ENCODE measurements around the gene AGAP2.

AGAP2 gene

DNA sequence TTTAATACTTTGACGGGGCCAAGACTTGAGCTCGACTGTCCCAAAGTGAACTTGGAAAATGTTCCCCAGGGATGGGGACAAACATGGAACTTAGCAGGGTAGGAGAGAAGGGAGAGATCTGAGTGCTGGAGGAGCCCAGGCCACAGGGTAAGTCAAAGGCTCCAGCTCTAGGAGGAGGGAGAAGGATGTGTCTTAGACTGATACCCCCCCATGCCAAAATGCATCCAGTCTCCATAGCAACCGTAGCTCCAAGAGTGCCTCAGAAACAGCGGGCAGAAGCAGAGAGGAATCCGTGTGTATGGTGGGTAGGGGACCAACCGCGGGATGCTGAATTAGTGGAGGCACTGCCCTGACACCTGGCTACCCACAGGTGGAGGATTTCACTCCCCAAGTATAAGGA, 845 bp upstream of the AGAP2 start:
- DNase-seq, result no peak
- Histone ChIP-seq H3K27me3 (ENCODE audit: insufficient read depth, low read depth, severe bottlenecking) (peaks cover 20% of the 10 kb centered on the region), H3K4me3 (ENCODE audit: low read depth, low read length) (peak overlapping the region; percentile 49; the same call in 1 of the 2 replicates), H3K9me3 (ENCODE audit: severe bottlenecking) (no peaks in the 10 kb centered on the region), H3K36me3 (no peaks in the 10 kb centered on the region), H3K27ac (no peak overlapping the region)
- TF ChIP-seq, protein P1, sequence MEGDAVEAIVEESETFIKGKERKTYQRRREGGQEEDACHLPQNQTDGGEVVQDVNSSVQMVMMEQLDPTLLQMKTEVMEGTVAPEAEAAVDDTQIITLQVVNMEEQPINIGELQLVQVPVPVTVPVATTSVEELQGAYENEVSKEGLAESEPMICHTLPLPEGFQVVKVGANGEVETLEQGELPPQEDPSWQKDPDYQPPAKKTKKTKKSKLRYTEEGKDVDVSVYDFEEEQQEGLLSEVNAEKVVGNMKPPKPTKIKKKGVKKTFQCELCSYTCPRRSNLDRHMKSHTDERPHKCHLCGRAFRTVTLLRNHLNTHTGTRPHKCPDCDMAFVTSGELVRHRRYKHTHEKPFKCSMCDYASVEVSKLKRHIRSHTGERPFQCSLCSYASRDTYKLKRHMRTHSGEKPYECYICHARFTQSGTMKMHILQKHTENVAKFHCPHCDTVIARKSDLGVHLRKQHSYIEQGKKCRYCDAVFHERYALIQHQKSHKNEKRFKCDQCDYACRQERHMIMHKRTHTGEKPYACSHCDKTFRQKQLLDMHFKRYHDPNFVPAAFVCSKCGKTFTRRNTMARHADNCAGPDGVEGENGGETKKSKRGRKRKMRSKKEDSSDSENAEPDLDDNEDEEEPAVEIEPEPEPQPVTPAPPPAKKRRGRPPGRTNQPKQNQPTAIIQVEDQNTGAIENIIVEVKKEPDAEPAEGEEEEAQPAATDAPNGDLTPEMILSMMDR (IDR thresholded peaks at IDR 0.05; ENCODE audit: low read depth, low read length), result no peak

DNA sequence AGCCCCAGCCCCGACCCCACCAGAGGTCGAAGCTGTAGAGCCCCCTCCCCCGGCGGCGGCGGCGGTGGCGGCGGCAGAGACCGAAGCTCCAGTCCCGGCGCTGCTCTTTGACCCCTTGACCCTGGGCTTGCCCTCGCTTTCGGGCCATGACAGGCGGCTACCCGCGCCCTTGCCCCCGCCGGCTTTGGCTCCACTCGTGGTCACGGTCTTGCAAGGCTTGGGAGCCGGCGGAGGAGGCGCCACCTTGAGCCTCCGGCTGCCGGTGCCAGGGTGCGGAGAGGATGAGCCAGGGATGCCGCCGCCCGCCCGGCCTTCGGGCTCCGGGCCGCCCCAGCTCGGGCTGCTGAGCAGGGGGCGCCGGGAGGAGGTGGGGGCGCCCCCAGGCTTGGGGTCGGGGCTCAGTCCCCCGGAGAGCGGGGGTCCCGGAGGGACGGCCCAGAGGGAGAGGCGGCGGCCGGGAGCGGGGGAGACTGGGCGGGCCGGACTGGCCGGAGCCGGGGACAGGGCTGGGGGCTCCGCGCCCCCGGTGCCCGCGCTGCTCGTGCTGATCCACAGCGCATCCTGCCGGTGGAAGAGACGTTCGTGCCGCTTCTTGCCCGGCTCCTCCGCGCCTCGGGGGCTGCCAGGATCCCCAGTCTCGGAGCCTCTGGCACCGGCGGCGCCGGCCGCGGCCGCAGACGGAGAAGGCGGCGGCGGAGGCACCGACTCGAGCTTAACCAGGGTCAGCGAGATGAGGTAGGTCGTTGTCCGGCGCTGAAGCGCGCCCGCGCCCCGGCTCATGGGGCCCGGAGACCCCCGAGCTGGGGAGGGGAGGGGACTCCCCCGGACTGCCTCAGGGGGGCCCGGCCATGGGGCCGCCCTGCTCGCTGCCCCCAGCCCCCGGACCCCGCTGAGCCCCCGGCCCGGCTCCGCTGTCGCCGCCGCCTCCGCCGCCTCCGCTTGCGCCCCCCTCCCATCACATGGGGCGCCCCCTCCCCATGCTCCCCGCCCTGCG, 778 bp downstream of the AGAP2 start:
- peaks cover 20% of the 10 kb centered on the region for H3K27me3 ChIP-seq (ENCODE audit: insufficient read depth, low read depth, severe bottlenecking)
- DNase-seq, result peak; percentile 37
- TF ChIP-seq, protein P1 (IDR thresholded peaks at IDR 0.05; ENCODE audit: low read depth, low read length), result peak; percentile 53; the same call in 1 of the 2 replicates

DNA sequence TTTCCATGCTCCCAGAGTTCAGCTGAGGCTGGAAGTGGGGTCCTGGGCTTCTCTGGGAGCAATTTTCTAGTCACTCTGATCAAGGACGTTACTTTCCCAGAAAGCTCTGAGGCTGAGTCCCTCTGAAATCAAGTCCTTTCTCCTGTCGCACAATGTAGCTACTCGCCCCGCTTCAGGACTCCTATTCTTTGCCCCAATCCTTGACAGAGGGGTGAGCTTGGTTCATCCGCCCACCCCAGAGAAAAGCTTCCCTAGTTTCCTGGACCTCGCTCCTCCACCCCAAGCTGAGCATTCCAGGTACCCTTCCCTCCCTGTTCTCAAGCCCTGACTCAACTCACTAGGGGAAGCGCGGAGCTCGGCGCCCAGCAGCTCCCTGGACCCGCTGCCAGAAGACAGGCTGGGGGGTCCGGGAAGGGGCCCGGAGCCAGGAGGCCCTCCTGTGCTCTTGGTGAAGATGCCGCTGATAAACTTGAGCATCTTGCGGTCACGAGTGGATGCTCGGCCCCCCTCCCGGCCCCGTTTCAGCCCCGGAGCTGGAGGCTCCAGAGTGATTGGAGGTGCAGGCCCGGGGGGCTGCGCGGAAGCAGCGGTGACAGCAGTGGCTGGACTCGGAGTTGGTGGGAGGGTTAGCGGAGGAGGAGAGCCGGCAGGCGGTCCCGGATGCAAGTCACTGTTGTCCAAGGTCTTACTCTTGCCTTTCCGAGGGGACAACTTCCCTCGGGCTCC, 1.6 kb downstream of the AGAP2 start:
- peaks cover 20% of the 10 kb centered on the region for H3K27me3 ChIP-seq (ENCODE audit: insufficient read depth, low read depth, severe bottlenecking)
- H3K27ac ChIP-seq, result no peak overlapping the region
- H3K36me3 ChIP-seq, result no peaks in the 10 kb centered on the region
- no peaks in the 10 kb centered on the region for H3K9me3 ChIP-seq (ENCODE audit: severe bottlenecking)
- TF ChIP-seq, protein P1 (IDR thresholded peaks at IDR 0.05; ENCODE audit: low read depth, low read length), result no peak
- DNase-seq, result no peak
- peak overlapping the region; percentile 49 for H3K4me3 ChIP-seq (ENCODE audit: low read depth, low read length)

More for the DNA sequence above, 778 bp downstream of the AGAP2 start:
- Histone ChIP-seq H3K36me3 (no peaks in the 10 kb centered on the region), H3K9me3 (ENCODE audit: severe bottlenecking) (no peaks in the 10 kb centered on the region), H3K4me3 (ENCODE audit: low read depth, low read length) (peak overlapping the region; percentile 49), H3K27ac (no peak overlapping the region)

DNA sequence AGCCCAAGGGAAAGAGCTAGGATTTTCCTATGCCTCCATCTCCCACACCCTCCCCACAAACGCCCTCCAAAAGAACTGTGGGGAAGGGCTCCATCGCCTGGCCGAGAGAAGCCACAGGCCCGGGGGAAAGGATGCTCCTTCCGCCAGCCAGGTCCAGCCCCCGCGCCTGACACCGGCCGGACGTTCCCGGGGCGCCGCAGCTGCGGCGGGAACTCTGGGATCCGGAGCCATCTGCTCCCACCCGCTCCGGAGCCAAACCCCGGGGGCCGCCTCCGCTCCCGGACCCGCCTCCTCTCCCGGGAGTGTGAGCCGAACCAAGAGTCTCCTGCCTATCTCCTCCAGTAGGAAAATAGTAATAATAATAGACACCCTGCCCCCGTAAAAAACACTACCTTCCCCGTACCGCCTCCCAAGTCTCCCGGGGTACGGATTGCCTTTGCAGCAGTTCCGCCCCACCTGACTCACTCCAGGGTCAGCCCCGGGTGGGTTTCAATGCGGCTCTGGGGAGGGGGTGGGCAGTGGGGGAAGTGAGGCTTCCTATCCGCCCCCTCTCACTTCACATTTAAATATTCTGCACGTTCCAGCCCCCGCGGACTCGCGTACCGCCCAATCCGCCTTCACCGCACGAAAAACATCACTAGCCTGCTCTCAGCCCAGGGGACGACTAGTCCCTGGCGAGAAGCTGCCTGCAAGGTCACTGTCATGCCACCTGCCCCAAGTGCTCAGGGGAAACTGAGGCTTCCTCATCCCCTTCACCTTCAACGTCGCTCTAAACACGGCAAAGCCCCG, 2.4 kb downstream of the AGAP2 start:
- DNase-seq, result peak; percentile 79
- Histone ChIP-seq H3K27ac (no peak overlapping the region), H3K36me3 (no peaks in the 10 kb centered on the region), H3K4me3 (ENCODE audit: low read depth, low read length) (peak overlapping the region; percentile 49), H3K9me3 (ENCODE audit: severe bottlenecking) (no peaks in the 10 kb centered on the region), H3K27me3 (ENCODE audit: insufficient read depth, low read depth, severe bottlenecking) (peaks cover 20% of the 10 kb centered on the region)
- TF ChIP-seq, protein P1 (IDR thresholded peaks at IDR 0.05; ENCODE audit: low read depth, low read length), result peak; percentile 64

DNA sequence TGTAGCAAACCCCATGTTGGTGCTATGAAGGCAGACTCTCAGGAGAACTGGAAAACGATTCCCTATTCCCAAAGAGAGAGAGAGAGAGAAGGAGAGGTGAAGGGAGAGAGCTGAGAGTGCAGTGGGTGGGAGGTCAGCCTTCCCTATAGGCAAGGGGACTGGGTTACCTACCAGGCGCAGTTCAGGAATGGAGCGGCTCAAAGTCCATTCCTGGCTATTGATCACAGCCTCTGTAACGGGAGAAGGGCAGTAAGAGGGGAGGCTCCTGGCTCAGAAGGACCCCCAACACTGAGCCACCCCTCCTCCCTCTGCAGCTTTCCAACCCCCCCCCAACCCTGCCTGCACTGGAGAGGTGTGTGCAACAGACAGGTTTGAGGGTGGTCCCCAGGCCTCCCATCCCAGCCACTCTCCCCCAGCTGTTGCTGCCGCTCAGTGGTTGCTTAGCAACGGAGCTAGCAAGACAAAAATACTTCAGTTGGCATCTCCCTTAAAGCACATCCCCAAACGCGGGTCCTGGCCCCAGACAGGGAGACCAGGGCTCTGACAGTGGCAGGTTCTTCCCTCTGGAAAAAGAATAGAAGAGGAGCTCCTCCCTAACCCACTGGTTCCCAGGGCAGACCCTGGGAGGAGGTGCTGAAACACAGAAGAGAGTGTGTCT, 3.2 kb downstream of the AGAP2 start:
- DNase-seq, result no peak
- Histone ChIP-seq H3K9me3 (ENCODE audit: severe bottlenecking) (no peaks in the 10 kb centered on the region), H3K27me3 (ENCODE audit: insufficient read depth, low read depth, severe bottlenecking) (peaks cover 20% of the 10 kb centered on the region), H3K27ac (no peak overlapping the region), H3K4me3 (ENCODE audit: low read depth, low read length) (peak overlapping the region; percentile 49; the same call in 1 of the 2 replicates), H3K36me3 (no peaks in the 10 kb centered on the region)
- TF ChIP-seq, protein P1 (IDR thresholded peaks at IDR 0.05; ENCODE audit: low read depth, low read length), result no peak

Measured in WERI-Rb-1 (cell line).